Measurements from ENCODE around the gene KMT5B. TPM values are rescaled to one million over a fixed set of nuclear protein-coding genes. Genes with fewer than 3 reads are reported as not detected.

KMT5B gene
- total and polyA plus RNA-seq, 2 of the 13 experiments (the other 11 are each of a cell fraction or from before 2014, with no cell fraction given): 17.6 to 23.7 TPM

- TF ChIP-seq CREB1 (IDR thresholded peaks at IDR 0.05) (no peak), CREB1 (CRISPR knock-in tag; IDR thresholded peaks at IDR 0.05) (no peak), MED8 (CRISPR knock-in tag; IDR thresholded peaks at IDR 0.05; ENCODE audit: insufficient replicate concordance) (no peak), HOXA3 (CRISPR knock-in tag; IDR thresholded peaks at IDR 0.05) (no peak), KDM5A (IDR thresholded peaks at IDR 0.05; ENCODE audit: borderline replicate concordance, low read length) (0 out of 2 replicates have a peak, but pooled peaks have one; percentile 4), LCORL (IDR thresholded peaks at IDR 0.05) (no peak), LCORL (CRISPR knock-in tag; IDR thresholded peaks at IDR 0.05) (0 out of 2 replicates have a peak, but pooled peaks have one; percentile 21), SIN3A (IDR thresholded peaks at IDR 0.05; ENCODE audit: borderline replicate concordance, low read depth, low read length) (peak; percentile 56; the same call in 1 of the 2 replicates), MED1 (CRISPR knock-in tag; IDR thresholded peaks at IDR 0.05) (0 out of 2 replicates have a peak, but pooled peaks have one; percentile 9)
Measured at GRCh38 chr11:68120273-68121066, 92.6 kb downstream of the KMT5B start (continued).

GRCh38 chr11:68118706-68119448 lies 94.2 kb downstream of the KMT5B start:
- DNase-seq (ENCODE audit: low spot score): no peak
- peak overlapping the region; percentile 74 to 93 (median 91) for H3K4me3 ChIP-seq (replicated peaks in 1 of 3; ENCODE audit: insufficient read depth in 1 of 3, low read depth in 2 of 3, low read length in 3 of 3)
- no peaks in the 10 kb centered on the region; a peak in 1 of 5 replicates for H3K27me3 ChIP-seq (ENCODE audit: control insufficient read depth in 1 of 2, insufficient read depth in 2 of 2, low read length in 2 of 2)
- FAIRE-seq: no peak
- ChIA-PET CTCF (ENCODE audit: low intra/inter-chr PET ratio, low total read pairs) (no interaction called here), POLR2A (interaction anchor here (0.9 to 7.3 kb wide), 10 partner anchors 9 to 90 kb away, joined by 3 to 98 read pairs (median 8); no protein-coding TSS in a partner anchor)
- in situ Hi-C loops (cut with HindIII; ENCODE audit: extremely low pct_ligation_motif_present, low pct_unique_long_range_greater_than_20kb) (no loop called here), intact Hi-C loops (cut with micrococcal nuclease; ENCODE audit: unreplicated experiment) (no loop called here)
- peak overlapping the region; percentile 83 for H3K27ac ChIP-seq (ENCODE audit: extremely low read length, insufficient read depth, low read length)
- peak overlapping the region; percentile 85 for H3K9ac ChIP-seq (ENCODE audit: insufficient read depth, low read depth, low read length)
- WGBS (ENCODE audit: low lambda C conversion rate): 3% methylated on average over 4 of the region's 4 CpGs
- H4K20me1 ChIP-seq (ENCODE audit: insufficient read depth, low read length): peaks cover 66% of the 10 kb centered on the region
- peaks cover 82% of the 10 kb centered on the region for H3K79me2 ChIP-seq (ENCODE audit: insufficient read depth, low read length)
- ATAC-seq: no peak
- H2AFZ ChIP-seq (ENCODE audit: low read length): no peak overlapping the region
- BruUV-seq (replicated peaks): TSS peak; percentile 49
- peaks cover 67% of the 10 kb centered on the region for H3K4me1 ChIP-seq (ENCODE audit: insufficient read depth, low read length)
- no peaks in the 10 kb centered on the region for H3K9me3 ChIP-seq (ENCODE audit: low read length)
- H3K4me2 ChIP-seq (ENCODE audit: low read depth, low read length): peak overlapping the region; percentile 82
- H3K36me3 ChIP-seq (replicated peaks in 1 of 2; ENCODE audit: control insufficient read depth in 1 of 2, insufficient read depth in 2 of 2, low read length in 2 of 2): peaks cover 7 to 37% of the 10 kb centered on the region in 2 experiments; a peak in 4 of 5 replicates
- TF ChIP-seq ZNF652 (CRISPR knock-in tag; IDR thresholded peaks at IDR 0.05; ENCODE audit: borderline replicate concordance, low read depth) (peak; percentile 92), HDAC1 (CRISPR knock-in tag; IDR thresholded peaks at IDR 0.05) (0 out of 2 replicates have a peak, but pooled peaks have one; percentile 38), FOXA3 (CRISPR knock-in tag; IDR thresholded peaks at IDR 0.05) (0 out of 2 replicates have a peak, but pooled peaks have one; percentile 8), ZNF615 (CRISPR knock-in tag; IDR thresholded peaks at IDR 0.05; ENCODE audit: borderline replicate concordance) (0 out of 2 replicates have a peak, but pooled peaks have one; percentile 66), ZNF691 (CRISPR knock-in tag; IDR thresholded peaks at IDR 0.05; ENCODE audit: borderline replicate concordance, low read depth) (0 out of 2 replicates have a peak, but pooled peaks have one; percentile 6), FOXO1 (CRISPR knock-in tag; IDR thresholded peaks at IDR 0.05) (0 out of 2 replicates have a peak, but pooled peaks have one; percentile 16), HNF1A (IDR thresholded peaks at IDR 0.05; ENCODE audit: low read depth) (no peak), HNF1A (CRISPR knock-in tag; IDR thresholded peaks at IDR 0.05; ENCODE audit: borderline replicate concordance) (no peak)

Measured in HepG2 (cell line).